Testis (tissue), 3 donors: Measurements from ENCODE around the gene DHPS. TPM values are rescaled to one million over a fixed set of nuclear protein-coding genes. Genes with fewer than 3 reads are reported as not detected.

ENCODE experiments used
- DNase-seq: peaks from one replicate; pipeline ENCODE4 v3.0.0-alpha.2; 2019
- H3K27ac ChIP-seq, 2 donors: fragments of 200-600 bp; sonication (generic); one replicate each; pipeline ENCODE4 v1.5.1; 2019
- H3K27me3 ChIP-seq: fragments of 200-600 bp; sonication (generic); one replicate; pipeline ENCODE4 v1.5.1; 2019
- H3K36me3 ChIP-seq: fragments of 200-600 bp; sonication (generic); one replicate; pipeline ENCODE4 v1.5.1; 2017; ENCODE audit warnings: low read depth; ENCODE audit errors: missing control alignments
- H3K4me1 ChIP-seq: fragments of 200-600 bp; sonication (generic); one replicate; pipeline ENCODE4 v1.5.1; 2019
- H3K4me3 ChIP-seq, 2 donors: fragments of 200-600 bp; sonication (generic); one replicate each; pipeline ENCODE4 v1.5.1; 2017 to 2019
- H3K9me3 ChIP-seq: fragments of 200-600 bp; sonication (generic); one replicate; pipeline ENCODE4 v1.5.1; 2017
- POLR2A ChIP-seq: fragments of 450-650 bp; IDR thresholded peaks from one replicate; pipeline ENCODE4 v1.6.1; 2017; ENCODE audit warnings: antibody characterized with exemption, mild to moderate bottlenecking, moderate library complexity
- WGBS, 2 donors: methylation state at CpG; one replicate each; pipeline ENCODE4 v1.1.5; 2018; 5-methylcytosine and 5-hydroxymethylcytosine counted together
- intact Hi-C: fragments of 100-400 bp; cut with DNase I; formaldehyde crosslinking; loops from one replicate; pipeline ENCODE4 v1.15.1; 2023; ENCODE audit warnings: low total_unique reads
- polyA plus RNA-seq: library from polyadenylated mRNA; stranded (reverse); fragments of 350-450 nt; fragmentation: Illumina TruSeq; extraction: RNeasy Lipid Tissue Mini Kit (QIAGEN cat#74804); gene quantifications from one replicate; pipeline ENCODE4 v1.2.3, GENCODE V29; 2014; ENCODE audit warnings: low read depth, low replicate concordance; ENCODE audit not compliant: insufficient read depth
- total RNA-seq, 2 donors: library from RNA; depleted of rRNA; stranded (reverse); fragments of >200 nt; gene quantifications; one replicate each; pipeline ENCODE4 v1.2.3, GENCODE V29; 2016
- TF ChIP-seq, protein P1 (sequence below), 3 experiments: fragments of 450-650 bp in 2 of 3; fragments of 200-600 bp in 1 of 3; sonication (generic) in 1 of 3; IDR thresholded peaks; one replicate each; pipeline ENCODE4 v1.5.1; 2016 to 2019; ENCODE audit warnings: antibody characterized with exemption in 3 of 3, mild to moderate bottlenecking in 2 of 3, moderate library complexity in 1 of 3

The DHPS gene
- total and polyA plus RNA-seq, 3 donors from 2014 or later: 50.2 to 119 (median 85.9) TPM

DNA sequence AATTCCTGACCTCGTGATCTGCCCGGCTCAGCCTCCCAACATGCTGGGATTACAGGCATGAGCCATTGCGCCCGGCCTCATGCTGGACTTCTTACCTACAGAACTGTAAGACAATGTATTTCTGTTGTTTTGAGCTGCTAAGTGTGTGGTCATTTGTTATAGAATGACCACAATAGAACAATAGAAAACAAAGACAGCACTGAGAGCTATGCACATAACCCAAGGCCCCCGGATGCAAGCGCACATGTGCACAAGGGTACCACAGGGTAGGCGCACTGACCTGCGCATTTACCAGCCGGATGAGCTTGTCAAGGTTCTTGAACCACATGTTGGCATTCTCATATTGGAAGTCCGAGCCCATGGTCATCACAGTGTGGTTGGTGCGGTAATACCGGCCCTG, 20.7 kb downstream of the DHPS start:
- H3K9me3 ChIP-seq: no peaks in the 10 kb centered on the region
- H3K36me3 ChIP-seq: no peaks in the 10 kb centered on the region
- H3K27me3 ChIP-seq: no peaks in the 10 kb centered on the region
- no peak for DNase-seq
- peaks cover 5% of the 10 kb centered on the region for H3K4me1 ChIP-seq
- TF ChIP-seq, protein P1, sequence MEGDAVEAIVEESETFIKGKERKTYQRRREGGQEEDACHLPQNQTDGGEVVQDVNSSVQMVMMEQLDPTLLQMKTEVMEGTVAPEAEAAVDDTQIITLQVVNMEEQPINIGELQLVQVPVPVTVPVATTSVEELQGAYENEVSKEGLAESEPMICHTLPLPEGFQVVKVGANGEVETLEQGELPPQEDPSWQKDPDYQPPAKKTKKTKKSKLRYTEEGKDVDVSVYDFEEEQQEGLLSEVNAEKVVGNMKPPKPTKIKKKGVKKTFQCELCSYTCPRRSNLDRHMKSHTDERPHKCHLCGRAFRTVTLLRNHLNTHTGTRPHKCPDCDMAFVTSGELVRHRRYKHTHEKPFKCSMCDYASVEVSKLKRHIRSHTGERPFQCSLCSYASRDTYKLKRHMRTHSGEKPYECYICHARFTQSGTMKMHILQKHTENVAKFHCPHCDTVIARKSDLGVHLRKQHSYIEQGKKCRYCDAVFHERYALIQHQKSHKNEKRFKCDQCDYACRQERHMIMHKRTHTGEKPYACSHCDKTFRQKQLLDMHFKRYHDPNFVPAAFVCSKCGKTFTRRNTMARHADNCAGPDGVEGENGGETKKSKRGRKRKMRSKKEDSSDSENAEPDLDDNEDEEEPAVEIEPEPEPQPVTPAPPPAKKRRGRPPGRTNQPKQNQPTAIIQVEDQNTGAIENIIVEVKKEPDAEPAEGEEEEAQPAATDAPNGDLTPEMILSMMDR (IDR thresholded peaks at IDR 0.05): no peak
- TF ChIP-seq POLR2A: no peak
- WGBS, 2 donors: 92 to 99% methylated on average over 12 of the region's 12 CpGs
- intact Hi-C loops: no loop called here
- no peak overlapping the region for H3K4me3 ChIP-seq
- H3K27ac ChIP-seq: no peak overlapping the region

DNA sequence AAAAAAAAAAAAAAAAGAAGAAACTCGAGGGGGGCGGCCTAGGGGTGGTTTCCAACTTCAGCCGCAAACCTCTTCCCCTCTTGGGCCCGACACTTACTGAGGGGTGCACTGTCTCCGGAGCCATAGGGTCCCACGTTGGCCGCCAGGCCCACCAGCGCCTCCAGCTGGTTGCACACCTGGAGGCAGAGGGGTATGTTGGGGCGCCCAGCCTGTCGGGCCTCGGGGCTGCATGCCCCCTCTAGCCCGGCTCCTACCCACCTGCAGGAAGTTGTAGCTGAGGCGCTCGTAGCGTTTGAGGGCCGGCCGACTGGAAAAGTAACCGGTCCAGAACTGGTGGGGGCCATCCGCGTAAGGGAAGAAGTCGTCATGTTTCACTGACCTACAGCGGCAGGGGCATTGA, 23.7 kb downstream of the DHPS start:
- 64 to 75% methylated on average over 19 to 22 of the region's 22 CpGs for WGBS, 2 donors
- TF ChIP-seq, protein P1 (IDR thresholded peaks at IDR 0.05): no peak
- H3K4me3 ChIP-seq: no peak overlapping the region
- H3K27ac ChIP-seq: no peak overlapping the region
- H3K9me3 ChIP-seq: no peaks in the 10 kb centered on the region
- no peaks in the 10 kb centered on the region for H3K36me3 ChIP-seq
- DNase-seq: no peak
- intact Hi-C loops: no loop called here
- no peaks in the 10 kb centered on the region for H3K27me3 ChIP-seq
- H3K4me1 ChIP-seq: no peaks in the 10 kb centered on the region

DNA sequence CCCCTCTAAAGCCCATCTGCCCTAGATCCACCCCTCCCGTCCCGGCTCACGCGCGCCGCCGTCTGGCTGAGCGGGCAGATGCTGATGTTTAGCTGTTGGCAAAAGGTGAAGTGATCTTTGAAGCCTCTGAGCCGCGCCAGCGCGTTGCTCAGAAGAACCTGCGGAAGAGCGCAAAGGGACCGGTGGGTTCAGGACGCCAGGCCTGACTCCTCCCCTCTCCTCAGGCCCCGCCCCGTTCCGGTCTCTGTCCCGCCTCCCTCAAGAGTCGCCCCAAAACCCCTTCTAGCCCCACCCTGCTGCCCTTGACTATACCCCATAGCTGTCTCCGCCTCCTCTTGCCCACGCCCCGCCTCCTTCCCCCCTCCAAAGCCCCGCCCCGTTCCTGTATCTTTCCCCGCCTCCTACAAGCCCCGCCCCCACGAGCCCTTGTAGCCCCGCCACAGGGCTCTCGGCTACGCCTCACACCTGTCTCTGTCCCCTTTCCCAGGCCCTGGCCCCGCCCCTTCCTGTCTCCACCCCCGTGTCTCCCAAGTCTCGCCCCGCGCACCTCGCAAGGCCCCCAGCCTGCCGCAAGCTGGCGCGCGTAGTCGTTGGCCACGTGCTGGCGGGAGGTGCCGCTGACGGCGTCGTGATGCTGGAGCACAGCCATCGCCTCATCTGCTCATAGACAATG, 24.6 kb downstream of the DHPS start:
- no peak for TF ChIP-seq POLR2A
- TF ChIP-seq, protein P1 (IDR thresholded peaks at IDR 0.05): no peak
- WGBS, 2 donors: 46 to 60% methylated on average over 43 to 50 of the region's 50 CpGs
- no peaks in the 10 kb centered on the region for H3K27me3 ChIP-seq
- peak overlapping the region; percentile 36 to 43 for H3K4me3 ChIP-seq
- H3K4me1 ChIP-seq: no peaks in the 10 kb centered on the region
- H3K9me3 ChIP-seq: no peaks in the 10 kb centered on the region
- H3K36me3 ChIP-seq: no peaks in the 10 kb centered on the region
- H3K27ac ChIP-seq: no peak overlapping the region
- intact Hi-C loops: no loop called here
- peak; percentile 82 for DNase-seq

DNA sequence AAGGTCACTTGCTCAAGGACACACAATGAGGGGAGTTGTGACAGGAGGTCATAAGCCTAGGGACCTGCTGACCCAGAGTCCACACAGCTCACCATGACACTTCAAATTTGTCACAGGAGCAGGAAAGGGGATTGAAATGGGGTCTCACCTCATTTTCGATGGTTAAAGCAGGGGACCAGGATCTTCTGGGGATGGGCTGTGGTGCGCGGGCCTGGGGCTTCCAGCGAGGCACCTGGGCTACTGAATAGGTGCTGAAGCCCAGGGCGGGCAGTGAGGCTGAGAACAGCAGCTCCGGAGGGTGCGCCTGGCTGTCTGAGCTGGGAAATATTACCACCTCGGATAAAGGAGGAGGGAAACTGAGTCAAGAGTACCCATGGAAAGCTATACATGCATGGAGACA, 26.1 kb downstream of the DHPS start:
- Histone ChIP-seq H3K4me3 (no peak overlapping the region), H3K9me3 (no peaks in the 10 kb centered on the region), H3K36me3 (no peaks in the 10 kb centered on the region), H3K4me1 (no peaks in the 10 kb centered on the region), H3K27ac (no peak overlapping the region), H3K27me3 (no peaks in the 10 kb centered on the region)
- no peak for DNase-seq
- TF ChIP-seq, protein P1 (IDR thresholded peaks at IDR 0.05): no peak
- no peak for TF ChIP-seq POLR2A
- 84 to 89% methylated on average over 8 of the region's 8 CpGs for WGBS, 2 donors
- intact Hi-C loops: no loop called here

DNA sequence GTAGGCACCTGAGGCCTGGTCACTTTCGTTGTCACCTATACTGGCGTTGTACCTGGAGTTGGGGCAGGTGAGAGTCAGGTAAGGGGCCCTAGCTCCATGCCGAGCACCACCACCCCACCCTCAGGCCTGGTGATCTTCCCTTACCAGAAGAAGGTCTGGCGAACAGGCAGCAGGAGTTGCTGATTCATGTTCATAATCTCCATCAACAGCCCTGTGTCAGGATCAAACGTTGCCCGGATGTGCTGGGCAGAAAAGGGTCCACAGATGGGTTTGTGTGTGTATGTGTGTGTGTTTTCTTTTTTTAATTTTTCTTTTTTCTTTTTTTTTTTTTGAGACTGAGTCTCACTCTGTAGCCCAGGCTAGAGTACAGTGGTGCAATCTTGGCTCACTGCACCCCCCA, 29.5 kb downstream of the DHPS start:
- H3K36me3 ChIP-seq: no peaks in the 10 kb centered on the region

More for the DNA sequence above, 29.5 kb downstream of the DHPS start:
- H3K9me3 ChIP-seq: no peaks in the 10 kb centered on the region
- TF ChIP-seq POLR2A: no peak
- TF ChIP-seq, protein P1 (IDR thresholded peaks at IDR 0.05): no peak
- intact Hi-C loops: no loop called here
- H3K4me1 ChIP-seq: peaks cover 2% of the 10 kb centered on the region
- WGBS, 2 donors: 97 to 99% methylated on average over 6 of the region's 6 CpGs
- H3K27ac ChIP-seq: no peak overlapping the region
- DNase-seq: no peak
- H3K4me3 ChIP-seq: no peak overlapping the region
- H3K27me3 ChIP-seq: no peaks in the 10 kb centered on the region
